Measurements from ENCODE around the gene CD200R1. TPM values are rescaled to one million over a fixed set of nuclear protein-coding genes. Genes with fewer than 3 reads are reported as not detected.

CD200R1 gene
- total RNA-seq, 1 donor: under 0.01 TPM

GRCh38 chr3:113005611-113006010 lies 30.7 kb upstream of the CD200R1 start:
- Histone ChIP-seq H4K20me1 (ENCODE audit: insufficient read depth, low read length) (peaks cover 4% of the 10 kb centered on the region), H3K4me1 (ENCODE audit: insufficient read depth, low read length) (no peaks in the 10 kb centered on the region), H3K9me3 (ENCODE audit: low read depth, low read length) (no peaks in the 10 kb centered on the region), H2AFZ (ENCODE audit: low read length) (no peak overlapping the region), H3K4me2 (ENCODE audit: insufficient read depth, low read length) (no peak overlapping the region), H3K4me3 (ENCODE audit: insufficient read depth, low read length) (no peak overlapping the region), H3K79me2 (ENCODE audit: insufficient read depth, low read length) (peaks cover 32% of the 10 kb centered on the region), H3K27me3 (ENCODE audit: insufficient read depth, low read length) (no peaks in the 10 kb centered on the region), H3K36me3 (ENCODE audit: insufficient read depth, low read length) (peaks cover 83% of the 10 kb centered on the region), H3K27ac (ENCODE audit: low read depth, low read length) (peak overlapping the region; percentile 7)
- TF ChIP-seq CTCF (IDR thresholded peaks at IDR 0.05; ENCODE audit: extremely low read depth, low read depth, low read length): no peak
- DNase-seq (ENCODE audit: insufficient read length, low spot score, missing footprints): no peak

GRCh38 chr3:113002679-113003078 lies 27.8 kb upstream of the CD200R1 start:
- Histone ChIP-seq H3K36me3 (ENCODE audit: insufficient read depth, low read length) (peaks cover 78% of the 10 kb centered on the region), H3K79me2 (ENCODE audit: insufficient read depth, low read length) (peaks cover 12% of the 10 kb centered on the region), H3K4me2 (ENCODE audit: insufficient read depth, low read length) (no peak overlapping the region), H3K27ac (ENCODE audit: low read depth, low read length) (no peak overlapping the region), H2AFZ (ENCODE audit: low read length) (no peak overlapping the region), H3K27me3 (ENCODE audit: insufficient read depth, low read length) (no peaks in the 10 kb centered on the region), H4K20me1 (ENCODE audit: insufficient read depth, low read length) (no peaks in the 10 kb centered on the region), H3K4me1 (ENCODE audit: insufficient read depth, low read length) (no peaks in the 10 kb centered on the region), H3K4me3 (ENCODE audit: insufficient read depth, low read length) (no peak overlapping the region), H3K9me3 (ENCODE audit: low read depth, low read length) (no peaks in the 10 kb centered on the region)
- no peak for DNase-seq (ENCODE audit: insufficient read length, low spot score, missing footprints)
- TF ChIP-seq CTCF (IDR thresholded peaks at IDR 0.05; ENCODE audit: extremely low read depth, low read depth, low read length): no peak

- Histone ChIP-seq H3K27ac (ENCODE audit: low read depth, low read length) (no peak overlapping the region), H3K4me3 (ENCODE audit: insufficient read depth, low read length) (no peak overlapping the region), H3K27me3 (ENCODE audit: insufficient read depth, low read length) (no peaks in the 10 kb centered on the region), H3K79me2 (ENCODE audit: insufficient read depth, low read length) (peaks cover 10% of the 10 kb centered on the region), H2AFZ (ENCODE audit: low read length) (no peak overlapping the region), H3K36me3 (ENCODE audit: insufficient read depth, low read length) (peaks cover 71% of the 10 kb centered on the region), H4K20me1 (ENCODE audit: insufficient read depth, low read length) (no peaks in the 10 kb centered on the region), H3K4me1 (ENCODE audit: insufficient read depth, low read length) (no peaks in the 10 kb centered on the region), H3K4me2 (ENCODE audit: insufficient read depth, low read length) (no peak overlapping the region), H3K9me3 (ENCODE audit: low read depth, low read length) (no peaks in the 10 kb centered on the region)
- no peak for TF ChIP-seq CTCF (IDR thresholded peaks at IDR 0.05; ENCODE audit: extremely low read depth, low read depth, low read length)
- DNase-seq (ENCODE audit: insufficient read length, low spot score, missing footprints): no peak
Observed at GRCh38 chr3:113002037-113002436, 27.1 kb upstream of the CD200R1 start.

- TF ChIP-seq CTCF (IDR thresholded peaks at IDR 0.05; ENCODE audit: extremely low read depth, low read depth, low read length): no peak
- no peaks in the 10 kb centered on the region for H3K4me1 ChIP-seq (ENCODE audit: insufficient read depth, low read length)
- H3K36me3 ChIP-seq (ENCODE audit: insufficient read depth, low read length): peaks cover 58% of the 10 kb centered on the region
Observed at GRCh38 chr3:113000691-113001090, 25.8 kb upstream of the CD200R1 start.

More at GRCh38 chr3:113000691-113001090, 25.8 kb upstream of the CD200R1 start:
- no peaks in the 10 kb centered on the region for H4K20me1 ChIP-seq (ENCODE audit: insufficient read depth, low read length)
- no peak overlapping the region for H3K4me2 ChIP-seq (ENCODE audit: insufficient read depth, low read length)
- H3K9me3 ChIP-seq (ENCODE audit: low read depth, low read length): no peaks in the 10 kb centered on the region
- H2AFZ ChIP-seq (ENCODE audit: low read length): no peak overlapping the region
- no peak overlapping the region for H3K27ac ChIP-seq (ENCODE audit: low read depth, low read length)
- no peak for DNase-seq (ENCODE audit: insufficient read length, low spot score, missing footprints)
- H3K27me3 ChIP-seq (ENCODE audit: insufficient read depth, low read length): no peaks in the 10 kb centered on the region
- peaks cover 5% of the 10 kb centered on the region for H3K79me2 ChIP-seq (ENCODE audit: insufficient read depth, low read length)
- no peak overlapping the region for H3K4me3 ChIP-seq (ENCODE audit: insufficient read depth, low read length)

Data from osteoblast (primary cell).